Panc1 (cell line): ENCODE results near the gene SMPX.

Experiments used
- SIN3A ChIP-seq: IDR thresholded peaks from 2 replicates; pipeline ENCODE4 v1.6.1; 2012; ENCODE audit warnings: low read depth, mild to moderate bottlenecking, low read length, moderate library complexity, borderline replicate concordance; ENCODE audit not compliant: insufficient read depth
- TF ChIP-seq, protein P1 (sequence below): fragments of 450-650 bp; IDR thresholded peaks from 2 replicates; pipeline ENCODE4 v1.5.1; 2017; ENCODE audit warnings: mild to moderate bottlenecking

DNA sequence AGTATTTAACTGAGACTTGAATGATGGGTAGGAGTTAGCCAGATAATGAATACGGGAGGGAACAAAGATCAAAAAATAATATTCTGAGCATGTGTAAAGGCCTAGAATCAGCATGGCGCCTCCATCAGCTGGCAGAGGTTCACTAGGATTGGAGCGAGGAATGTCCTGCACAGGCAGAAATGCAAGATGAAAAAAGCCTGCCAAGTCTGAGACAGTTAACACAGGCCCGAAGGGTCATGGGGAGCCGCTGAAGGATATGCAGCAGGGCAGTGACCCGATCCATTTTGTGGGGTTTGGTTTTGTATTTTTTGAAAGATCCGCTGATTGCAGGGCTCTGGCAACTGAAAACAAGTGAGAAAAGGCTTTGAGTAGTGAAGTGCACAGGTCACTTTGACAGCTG, 40.1 kb downstream of the SMPX start:
- TF ChIP-seq, protein P1, sequence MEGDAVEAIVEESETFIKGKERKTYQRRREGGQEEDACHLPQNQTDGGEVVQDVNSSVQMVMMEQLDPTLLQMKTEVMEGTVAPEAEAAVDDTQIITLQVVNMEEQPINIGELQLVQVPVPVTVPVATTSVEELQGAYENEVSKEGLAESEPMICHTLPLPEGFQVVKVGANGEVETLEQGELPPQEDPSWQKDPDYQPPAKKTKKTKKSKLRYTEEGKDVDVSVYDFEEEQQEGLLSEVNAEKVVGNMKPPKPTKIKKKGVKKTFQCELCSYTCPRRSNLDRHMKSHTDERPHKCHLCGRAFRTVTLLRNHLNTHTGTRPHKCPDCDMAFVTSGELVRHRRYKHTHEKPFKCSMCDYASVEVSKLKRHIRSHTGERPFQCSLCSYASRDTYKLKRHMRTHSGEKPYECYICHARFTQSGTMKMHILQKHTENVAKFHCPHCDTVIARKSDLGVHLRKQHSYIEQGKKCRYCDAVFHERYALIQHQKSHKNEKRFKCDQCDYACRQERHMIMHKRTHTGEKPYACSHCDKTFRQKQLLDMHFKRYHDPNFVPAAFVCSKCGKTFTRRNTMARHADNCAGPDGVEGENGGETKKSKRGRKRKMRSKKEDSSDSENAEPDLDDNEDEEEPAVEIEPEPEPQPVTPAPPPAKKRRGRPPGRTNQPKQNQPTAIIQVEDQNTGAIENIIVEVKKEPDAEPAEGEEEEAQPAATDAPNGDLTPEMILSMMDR: no peak
- no peak for TF ChIP-seq SIN3A
